GM18907 (cell line): ENCODE results near the gene XAF1.
"Not testable (repeated sequence)": the region's sequence is repeated elsewhere in the genome, so short reads cannot be mapped to it uniquely, and the experiment has no call there.

Source experiments
- ATAC-seq: cut with Tn5 transposase; IDR thresholded peaks from one replicate; pipeline ENCODE4 v1.9.1; 2021; ENCODE audit warnings: mild to moderate bottlenecking, moderate library complexity; ENCODE audit not compliant: unreplicated experiment

Gene XAF1, protein sequence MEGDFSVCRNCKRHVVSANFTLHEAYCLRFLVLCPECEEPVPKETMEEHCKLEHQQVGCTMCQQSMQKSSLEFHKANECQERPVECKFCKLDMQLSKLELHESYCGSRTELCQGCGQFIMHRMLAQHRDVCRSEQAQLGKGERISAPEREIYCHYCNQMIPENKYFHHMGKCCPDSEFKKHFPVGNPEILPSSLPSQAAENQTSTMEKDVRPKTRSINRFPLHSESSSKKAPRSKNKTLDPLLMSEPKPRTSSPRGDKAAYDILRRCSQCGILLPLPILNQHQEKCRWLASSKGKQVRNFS

GRCh38 chr17:6755731-6756184 is at the start of gene XAF1:
Gene XAF1 (plus strand): TSS chr17:6756046. CDS start chr17:6756079, 33 bp downstream.
- no peak for ATAC-seq

- ATAC-seq = no peak
These were observed 49.3 kb upstream of the XAF1 start for GRCh38 chr17:6706499-6706898.

DNA sequence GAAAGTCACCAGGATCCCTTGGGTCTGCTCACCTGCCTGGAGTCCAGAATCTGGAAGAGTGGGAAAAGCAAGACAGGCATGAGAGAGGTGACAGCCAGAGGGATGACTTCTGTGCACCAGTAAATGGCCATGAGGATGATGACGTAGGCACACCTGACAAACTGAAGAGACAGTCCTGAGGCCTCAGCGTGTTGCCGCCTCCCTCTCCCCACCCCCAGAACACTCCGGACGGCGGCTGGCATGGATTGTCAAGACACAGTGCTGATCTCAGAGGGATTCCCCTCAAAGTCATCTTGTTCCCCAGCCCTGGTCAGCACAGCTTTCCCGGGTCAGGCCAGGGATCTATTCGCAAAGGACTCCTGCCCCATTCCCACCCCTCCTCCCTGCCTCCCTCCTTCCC is 48.9 kb upstream of the XAF1 start:
- no peak for ATAC-seq

GRCh38 chr17:6708357-6708961 is 47.4 kb upstream of the XAF1 start:
- no peak for ATAC-seq

GRCh38 chr17:6710317-6710716 is 45.5 kb upstream of the XAF1 start:
- no peak for ATAC-seq

DNA sequence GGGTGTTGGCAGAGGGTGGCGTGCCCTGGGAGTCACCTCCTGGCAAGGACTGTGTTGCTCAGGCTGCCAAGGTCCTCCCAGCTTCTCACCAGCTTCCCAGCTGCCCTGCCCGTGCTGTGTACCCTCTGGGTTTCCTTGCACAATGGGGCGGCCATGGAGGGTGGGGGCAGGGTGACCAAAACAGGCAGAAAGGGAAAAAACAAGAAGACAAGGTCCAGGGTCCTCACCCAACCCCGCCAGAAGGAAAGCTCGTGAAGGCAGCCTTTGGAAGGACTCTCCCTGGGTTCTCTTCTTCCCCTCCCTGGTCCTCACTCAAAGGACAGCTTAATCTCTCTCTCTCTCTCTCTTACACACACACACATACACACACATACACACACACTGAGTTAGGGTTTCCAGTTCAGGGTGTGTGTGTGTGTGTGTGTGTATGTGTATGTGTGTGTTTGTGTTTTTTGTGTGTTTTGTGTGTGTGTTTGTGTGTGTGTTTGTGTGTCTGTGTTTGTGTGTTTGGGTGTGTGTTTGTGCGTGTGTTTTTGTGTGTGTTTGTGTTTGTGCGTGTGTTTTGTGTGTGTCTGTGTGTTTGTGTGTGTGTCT is 44.7 kb upstream of the XAF1 start:
- no peak for ATAC-seq

GRCh38 chr17:6711681-6712057 is 44.2 kb upstream of the XAF1 start:
- ATAC-seq = no peak

DNA sequence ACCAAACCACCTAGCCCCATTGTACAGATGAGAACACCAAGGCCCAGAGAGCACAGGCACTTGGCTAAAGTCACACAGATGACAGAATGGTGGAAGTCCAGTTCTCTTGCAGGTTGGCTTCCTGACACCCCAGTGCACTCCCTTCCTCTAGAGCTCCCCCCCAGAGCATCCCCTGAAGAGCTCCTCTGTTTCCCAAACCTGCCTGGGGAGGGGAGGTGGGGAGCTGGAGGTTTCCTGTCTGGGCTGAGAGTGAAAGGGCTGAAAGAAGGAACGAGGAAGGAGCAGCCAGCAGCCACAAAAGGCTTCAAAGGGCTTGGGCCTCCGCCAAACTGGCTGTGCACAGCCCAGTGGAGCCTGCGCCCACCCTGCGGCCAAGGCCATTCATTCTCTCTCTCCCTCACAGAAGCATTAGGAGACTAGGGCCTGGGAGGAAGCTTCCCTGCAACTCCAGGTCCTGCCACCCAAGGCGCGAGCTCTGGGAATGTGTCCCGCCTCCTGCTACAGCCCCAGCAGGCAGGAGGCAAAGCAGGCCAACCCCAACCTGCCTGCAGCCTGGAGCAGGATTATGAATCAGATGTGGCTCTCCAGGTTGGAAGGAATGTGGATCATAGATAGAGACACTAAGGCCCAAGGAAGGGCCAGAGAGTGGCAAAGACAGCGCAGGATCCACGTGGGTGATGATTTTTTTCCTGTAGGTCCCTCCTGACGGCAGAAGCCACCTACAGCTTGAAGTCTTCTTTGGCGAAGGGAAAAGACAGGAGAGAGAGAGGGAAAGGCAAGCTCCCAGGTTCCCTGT is 43.6 kb upstream of the XAF1 start:
- ATAC-seq = no peak

DNA sequence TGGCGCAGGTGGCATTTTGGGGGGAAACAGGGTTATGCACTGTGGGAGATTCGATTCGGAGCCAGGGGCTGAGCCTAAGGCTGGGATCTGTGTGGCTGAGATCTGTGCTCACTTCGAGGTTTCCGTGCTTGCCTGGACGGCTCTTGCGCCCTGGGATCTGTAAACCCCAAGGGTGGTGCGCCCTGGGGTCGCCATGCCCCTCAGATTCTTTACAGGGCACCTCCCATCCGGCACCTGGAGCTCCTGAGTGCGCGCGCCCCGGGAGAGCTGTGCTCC is 43.1 kb upstream of the XAF1 start:
- no peak for ATAC-seq

GRCh38 chr17:6713130-6713917 is 42.5 kb upstream of the XAF1 start, which contains the start of gene SLC13A5:
Gene SLC13A5 (minus strand): TSS chr17:6713369. CDS start chr17:6713333, 36 bp downstream.
- ATAC-seq = no peak

DNA sequence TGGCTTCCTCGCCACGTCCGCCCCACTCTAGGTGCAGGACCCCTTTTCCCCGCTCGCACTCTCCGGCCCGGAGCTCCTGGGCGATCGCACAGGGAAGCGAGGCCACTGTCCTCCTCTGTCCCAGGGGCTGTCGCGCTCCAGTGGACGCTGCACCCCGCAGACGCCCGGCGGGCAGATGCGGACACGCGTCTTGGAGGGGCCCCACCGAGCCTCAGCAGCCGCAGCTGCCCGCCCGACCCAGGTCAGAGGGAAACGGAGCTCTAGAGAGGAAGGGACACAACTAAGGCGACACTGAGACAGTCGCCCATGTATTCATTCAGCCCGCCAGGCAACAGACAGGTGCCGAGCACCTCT is 42.0 kb upstream of the XAF1 start:
- ATAC-seq = no peak

- no peak for ATAC-seq
These were observed 41.5 kb upstream of the XAF1 start for GRCh38 chr17:6714315-6714874.

DNA sequence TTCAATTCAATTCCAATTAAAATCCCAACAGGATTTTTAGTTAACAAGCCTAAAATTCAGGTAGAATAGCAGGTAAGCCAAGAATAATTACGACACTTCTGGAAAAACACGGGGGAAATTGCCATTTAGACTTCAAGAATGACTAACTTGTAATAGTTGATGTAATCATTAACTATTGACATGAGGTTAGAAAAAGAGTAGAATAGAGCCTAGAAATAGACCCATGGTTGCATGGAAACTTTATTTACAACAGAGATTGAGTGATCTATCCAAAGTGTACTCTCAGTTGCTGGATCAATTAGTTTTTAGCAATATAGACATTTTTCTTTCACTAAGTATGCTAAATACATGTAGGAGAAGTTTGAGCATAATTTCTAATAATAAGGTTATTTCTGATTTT is 39.1 kb upstream of the XAF1 start:
- ATAC-seq = no peak

GRCh38 chr17:6721744-6722143 is 34.1 kb upstream of the XAF1 start:
- no peak for ATAC-seq

DNA sequence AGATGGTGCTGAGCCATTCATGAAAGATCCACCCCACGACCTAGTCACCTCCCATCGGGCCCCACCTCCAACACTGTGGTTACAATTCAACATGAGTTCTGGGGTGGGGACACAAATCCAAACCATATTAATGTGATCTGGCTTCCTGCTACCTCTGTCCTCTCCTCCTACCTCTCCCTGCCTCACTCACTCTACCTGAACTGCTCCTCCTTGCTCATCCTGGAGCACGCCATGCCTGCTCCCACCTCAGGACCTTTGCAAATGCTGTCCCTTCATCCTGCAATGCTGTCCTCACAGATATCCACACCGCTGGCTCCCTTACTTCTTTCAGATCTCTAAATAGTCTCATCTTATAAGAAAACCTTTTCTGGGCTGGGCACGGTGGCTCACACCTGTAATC is 31.8 kb upstream of the XAF1 start:
- ATAC-seq = no peak

DNA sequence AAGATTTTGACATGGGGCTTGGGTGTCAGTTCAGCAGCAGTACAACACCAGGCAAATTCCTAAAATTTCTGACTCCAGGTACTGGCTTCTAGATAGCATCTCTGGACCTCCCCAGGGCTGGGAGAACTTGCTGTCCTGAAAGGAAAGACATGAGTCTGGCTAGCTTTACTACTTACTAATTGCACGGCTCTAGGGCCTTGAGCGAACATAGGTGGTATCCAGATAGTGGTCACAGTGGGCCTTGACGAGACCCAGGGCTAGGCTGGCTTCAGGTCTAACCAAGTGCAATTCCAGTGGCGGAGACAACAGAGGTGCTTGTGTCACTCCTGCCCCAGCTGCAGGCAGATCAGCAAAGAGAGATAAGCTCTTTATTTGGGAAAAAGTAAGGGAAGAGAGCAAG is 26.3 kb upstream of the XAF1 start:
- no peak for ATAC-seq

DNA sequence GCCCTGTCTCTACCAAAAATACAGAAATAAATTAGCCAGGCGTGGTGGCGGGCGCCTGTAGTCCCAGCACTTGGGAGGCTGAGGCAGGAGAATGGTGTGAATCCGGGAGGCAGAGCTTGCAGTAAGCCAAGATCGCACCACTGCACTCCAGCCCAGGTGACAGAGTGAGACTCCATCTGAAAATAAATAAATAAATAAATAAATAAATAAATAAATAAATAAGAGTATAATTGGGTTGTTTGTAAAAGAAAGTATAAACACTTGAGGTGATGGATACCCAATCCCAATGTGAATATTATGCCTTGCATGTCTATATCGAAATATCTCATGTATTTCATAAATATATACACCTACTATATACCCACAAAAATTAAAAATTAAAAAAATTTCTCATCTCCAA is 9.2 kb upstream of the XAF1 start:
- not testable (repeated sequence) for ATAC-seq

DNA sequence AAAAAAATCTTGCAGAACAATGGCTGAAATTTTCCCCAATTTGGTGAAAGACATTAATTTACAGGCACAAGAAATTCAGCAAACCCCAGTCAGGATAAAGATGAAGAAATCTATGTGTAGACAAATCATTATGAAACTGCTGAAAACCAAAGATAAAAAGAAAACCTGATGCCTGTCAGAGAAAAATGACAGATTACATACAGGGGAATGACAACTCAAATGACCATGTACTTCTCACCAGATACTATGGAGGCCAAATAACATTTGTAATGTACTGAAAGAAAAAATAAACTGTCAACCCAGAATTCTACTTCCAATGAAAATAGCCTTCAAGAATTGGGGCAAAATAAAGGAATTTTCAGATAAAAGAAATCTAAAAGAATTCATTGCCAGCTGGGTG is 7.2 kb upstream of the XAF1 start:
- ATAC-seq = no peak

GRCh38 chr17:6749519-6749918 is 6.3 kb upstream of the XAF1 start:
- ATAC-seq = no peak

GRCh38 chr17:6752068-6752909 is 3.6 kb upstream of the XAF1 start:
- ATAC-seq = no peak
